ENCODE results near the gene SETD1A.

SETD1A gene

DNA sequence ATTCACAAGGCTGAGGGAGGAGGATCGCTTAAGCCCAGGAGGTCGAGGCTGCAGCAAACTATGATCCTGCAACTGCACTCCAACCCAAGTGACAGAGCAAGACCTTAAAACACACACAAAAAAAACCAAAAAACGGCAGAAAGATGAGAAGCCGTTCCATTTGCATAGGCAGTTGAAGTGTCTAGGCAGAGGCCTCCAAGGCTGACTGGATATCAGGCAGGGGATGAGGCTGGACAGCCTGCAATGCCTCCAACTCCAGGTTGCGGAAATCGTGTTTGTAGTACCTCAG lies 36.2 kb upstream of the SETD1A start:
- peak overlapping the region; percentile 63 for H3K4me3 ChIP-seq (ENCODE audit: control insufficient read depth, low read depth, low read length)
- no peak for DNase-seq (ENCODE audit: low read depth)
- TF ChIP-seq, protein P1, sequence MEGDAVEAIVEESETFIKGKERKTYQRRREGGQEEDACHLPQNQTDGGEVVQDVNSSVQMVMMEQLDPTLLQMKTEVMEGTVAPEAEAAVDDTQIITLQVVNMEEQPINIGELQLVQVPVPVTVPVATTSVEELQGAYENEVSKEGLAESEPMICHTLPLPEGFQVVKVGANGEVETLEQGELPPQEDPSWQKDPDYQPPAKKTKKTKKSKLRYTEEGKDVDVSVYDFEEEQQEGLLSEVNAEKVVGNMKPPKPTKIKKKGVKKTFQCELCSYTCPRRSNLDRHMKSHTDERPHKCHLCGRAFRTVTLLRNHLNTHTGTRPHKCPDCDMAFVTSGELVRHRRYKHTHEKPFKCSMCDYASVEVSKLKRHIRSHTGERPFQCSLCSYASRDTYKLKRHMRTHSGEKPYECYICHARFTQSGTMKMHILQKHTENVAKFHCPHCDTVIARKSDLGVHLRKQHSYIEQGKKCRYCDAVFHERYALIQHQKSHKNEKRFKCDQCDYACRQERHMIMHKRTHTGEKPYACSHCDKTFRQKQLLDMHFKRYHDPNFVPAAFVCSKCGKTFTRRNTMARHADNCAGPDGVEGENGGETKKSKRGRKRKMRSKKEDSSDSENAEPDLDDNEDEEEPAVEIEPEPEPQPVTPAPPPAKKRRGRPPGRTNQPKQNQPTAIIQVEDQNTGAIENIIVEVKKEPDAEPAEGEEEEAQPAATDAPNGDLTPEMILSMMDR (IDR thresholded peaks at IDR 0.05; ENCODE audit: control insufficient read depth, insufficient read depth, low read depth, low read length, missing control alignments): no peak

DNA sequence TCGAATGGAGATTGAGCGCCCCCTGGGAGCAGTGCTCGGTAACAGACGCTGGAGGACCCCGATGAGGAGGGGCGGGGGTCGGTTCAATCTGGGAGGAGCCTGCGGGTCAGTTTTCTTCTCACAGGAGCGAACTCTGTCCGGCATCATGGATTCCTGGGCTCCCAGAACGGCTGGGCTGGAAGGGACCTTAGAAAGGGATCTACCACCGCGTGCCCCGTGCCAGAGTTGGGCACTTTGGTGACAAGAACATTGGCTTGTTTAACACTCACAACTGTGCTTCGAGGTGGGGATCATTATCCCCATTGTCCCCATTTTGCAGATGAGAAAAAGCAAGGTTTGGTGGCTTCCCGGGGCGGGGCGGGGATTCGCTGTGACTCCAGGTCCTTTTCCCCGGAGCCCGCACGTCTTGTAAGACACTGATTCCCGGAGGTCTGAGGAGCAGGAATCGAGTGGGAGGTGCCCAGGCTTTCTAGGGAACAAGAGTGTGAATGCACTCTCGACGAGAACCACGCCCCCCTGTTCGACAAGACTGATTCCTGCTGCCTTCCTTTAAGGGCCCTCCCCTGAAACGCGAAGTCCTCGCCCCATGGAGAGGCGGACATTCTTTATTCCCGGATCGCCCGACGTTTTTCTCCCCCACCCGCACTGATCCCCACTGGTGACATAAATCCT lies 35.7 kb upstream of the SETD1A start:
- DNase-seq (ENCODE audit: low read depth): no peak
- H3K4me3 ChIP-seq (ENCODE audit: control insufficient read depth, low read depth, low read length): peak overlapping the region; percentile 63
- TF ChIP-seq, protein P1 (IDR thresholded peaks at IDR 0.05; ENCODE audit: control insufficient read depth, insufficient read depth, low read depth, low read length, missing control alignments): peak; percentile 93

DNA sequence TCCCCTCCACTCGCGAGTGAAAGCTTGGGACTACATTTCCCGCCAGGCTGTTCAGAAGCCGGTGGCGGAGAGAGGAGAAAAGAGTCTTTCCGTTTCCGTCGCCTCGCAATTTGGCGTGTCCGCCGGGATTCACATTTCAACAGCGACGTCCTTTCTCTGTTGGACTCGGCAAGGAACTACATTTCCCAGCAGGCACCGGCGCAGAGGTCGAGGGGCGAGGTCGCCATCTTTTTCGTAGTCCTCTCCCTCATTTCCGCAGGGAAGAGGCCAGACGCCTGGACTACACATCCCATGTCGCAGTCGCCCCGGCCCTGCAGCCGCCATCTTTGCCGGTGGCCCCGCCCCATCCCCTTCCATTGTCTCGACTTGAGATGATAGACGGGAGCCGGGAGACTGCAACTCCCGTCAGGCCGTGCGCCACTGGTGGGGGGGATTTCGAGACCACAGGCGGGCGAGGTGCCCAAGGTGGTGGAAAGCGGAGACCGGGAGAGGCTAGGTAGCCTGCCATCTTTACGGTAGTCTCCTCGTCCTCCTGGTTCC lies 35.1 kb upstream of the SETD1A start:
- peak; percentile 98 for DNase-seq (ENCODE audit: low read depth)
- TF ChIP-seq, protein P1 (IDR thresholded peaks at IDR 0.05; ENCODE audit: control insufficient read depth, insufficient read depth, low read depth, low read length, missing control alignments): no peak

DNA sequence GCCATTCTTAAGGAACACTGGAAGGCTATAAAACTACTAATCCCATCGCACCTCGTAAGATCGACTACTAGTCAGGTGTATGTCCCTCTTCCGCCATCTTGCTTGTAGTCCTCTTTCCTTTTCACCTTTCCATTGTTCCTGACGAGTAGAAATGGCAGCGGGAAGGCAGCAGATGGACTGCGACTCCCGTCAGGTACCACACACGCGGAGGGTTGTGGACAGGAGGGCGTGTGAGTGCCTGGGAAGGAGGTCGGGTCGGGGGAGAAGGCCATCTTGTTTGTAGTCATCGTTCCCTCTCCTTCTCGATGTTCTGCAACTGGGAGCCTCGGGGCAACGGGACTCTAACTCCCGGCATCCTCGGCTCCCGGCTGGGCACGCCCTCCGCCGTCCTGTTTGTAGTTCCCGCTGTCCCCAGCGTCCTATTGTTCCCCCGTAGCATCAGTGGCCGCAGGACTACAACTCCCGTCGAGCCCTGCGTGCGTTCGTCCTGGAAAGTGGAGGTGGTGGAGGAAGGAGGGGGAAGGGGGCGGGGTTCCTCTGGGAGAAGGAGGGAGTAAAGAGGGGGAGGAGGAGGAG lies 34.5 kb upstream of the SETD1A start:
- peak overlapping the region; percentile 89 for H3K4me3 ChIP-seq (ENCODE audit: control insufficient read depth, low read depth, low read length)
- TF ChIP-seq, protein P1 (IDR thresholded peaks at IDR 0.05; ENCODE audit: control insufficient read depth, insufficient read depth, low read depth, low read length, missing control alignments): no peak
- peak; percentile 98 for DNase-seq (ENCODE audit: low read depth)

More for the DNA sequence above, 35.1 kb upstream of the SETD1A start:
- H3K4me3 ChIP-seq (ENCODE audit: control insufficient read depth, low read depth, low read length): peak overlapping the region; percentile 89

DNA sequence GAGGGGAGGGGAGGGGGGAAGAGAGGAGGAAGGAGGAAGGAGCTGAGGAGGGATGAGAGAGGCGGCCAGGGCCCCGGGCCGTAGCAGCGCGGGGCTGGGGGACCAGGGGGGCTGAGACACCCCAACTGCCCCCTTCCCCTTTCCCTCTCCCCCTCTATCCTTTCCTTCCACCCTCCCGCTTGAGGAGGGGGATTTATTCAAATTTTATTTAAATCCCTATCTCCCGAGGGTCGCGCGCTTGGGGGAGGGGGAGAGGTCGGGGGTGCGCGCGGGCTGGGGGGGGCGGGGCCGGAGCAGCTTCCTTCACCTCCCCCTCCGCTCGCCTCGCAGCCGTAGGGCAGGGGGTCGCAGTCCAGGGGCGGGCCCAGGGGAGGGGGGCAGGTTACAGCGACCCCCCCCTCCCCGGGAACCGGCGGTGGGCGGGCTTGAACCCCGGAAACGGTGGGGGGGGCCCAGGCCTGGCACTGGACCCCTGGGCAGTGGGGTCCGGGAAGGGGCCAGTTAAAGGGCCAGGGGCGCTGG lies 33.9 kb upstream of the SETD1A start, which contains the start of gene FBXL19:
Gene FBXL19, plus strand, starts transcription at position 19 of the 522 bp plus-strand sequence. CDS start 2,183 bp downstream, outside the sequence.
- no peak for DNase-seq (ENCODE audit: low read depth)
- TF ChIP-seq, protein P1 (IDR thresholded peaks at IDR 0.05; ENCODE audit: control insufficient read depth, insufficient read depth, low read depth, low read length, missing control alignments): no peak
- peak within 1 kb of the TSS; percentile 89 for H3K4me3 ChIP-seq (ENCODE audit: control insufficient read depth, low read depth, low read length)

DNA sequence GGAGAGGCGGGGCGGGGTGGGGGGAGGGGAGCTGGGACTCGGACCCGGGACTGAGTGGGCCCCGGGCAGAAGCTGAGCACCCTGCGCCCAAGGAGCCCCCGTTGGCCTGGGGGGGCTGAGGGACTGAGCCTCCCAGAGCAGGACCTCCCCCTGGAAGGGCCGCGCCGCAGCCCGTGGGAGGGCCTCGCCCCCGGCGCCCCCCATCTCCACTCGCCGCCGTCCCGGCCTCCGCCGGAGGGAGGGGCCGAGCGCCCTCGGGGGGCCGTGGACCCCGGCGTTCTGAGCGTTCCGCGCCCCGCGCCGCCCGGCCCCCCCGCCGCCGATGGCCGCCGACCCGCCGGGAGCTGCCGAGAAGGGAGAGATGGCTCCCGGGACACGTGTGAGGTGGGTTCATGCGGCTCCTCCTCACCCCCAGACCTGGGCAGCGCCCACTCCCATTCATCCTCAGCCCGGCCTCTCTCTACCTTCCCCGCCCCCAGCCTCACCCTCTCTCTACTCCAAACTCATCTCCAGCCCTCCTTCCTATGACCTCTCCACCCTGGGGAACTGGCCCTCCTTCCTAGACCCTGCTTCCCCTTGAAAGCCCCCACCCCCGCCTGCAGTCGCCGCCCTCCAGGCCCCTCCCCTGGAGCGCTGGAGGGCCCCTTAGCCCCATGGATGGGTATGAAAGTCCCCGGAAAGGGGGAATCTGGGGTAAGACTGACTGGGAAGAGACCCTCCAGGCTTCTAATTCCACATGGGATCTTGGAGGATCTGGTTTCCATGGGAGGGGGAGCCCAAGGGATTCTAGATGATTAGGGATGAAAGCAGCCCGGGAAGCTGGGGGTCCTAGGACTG lies 33.3 kb upstream of the SETD1A start:
- TF ChIP-seq, protein P1 (IDR thresholded peaks at IDR 0.05; ENCODE audit: control insufficient read depth, insufficient read depth, low read depth, low read length, missing control alignments): no peak
- no peak for DNase-seq (ENCODE audit: low read depth)

More for the DNA sequence above, 33.3 kb upstream of the SETD1A start:
- peak overlapping the region; percentile 89 for H3K4me3 ChIP-seq (ENCODE audit: control insufficient read depth, low read depth, low read length)

Data from AG09309 (cell line).